Heart right ventricle (tissue), 16 donors: ENCODE measurements around the gene PLCB3. TPM values are rescaled to one million over a fixed set of nuclear protein-coding genes. Genes with fewer than 3 reads are reported as not detected.

ENCODE experiments used
- ATAC-seq, 8 donors: fragments of 200-7000 bp; cut with Tn5 transposase; one replicate each; pipeline ENCODE4 v1.9.1; 2020; ENCODE audit warnings: mild to moderate bottlenecking in 8 of 8, moderate library complexity in 8 of 8, moderate number of reproducible peaks in 1 of 8
- DNase-seq, 2 donors: peaks; one replicate each; pipeline ENCODE4 v3.0.0-alpha.2; 2020
- H3K27ac ChIP-seq, 10 donors: fragments of 200-600 bp; sonication (generic) in 2 of 10; one replicate each; pipeline versions ENCODE4 v1.5.0 to v1.8.0; 2020 to 2022; ENCODE audit warnings: mild to moderate bottlenecking in 3 of 10
- H3K27me3 ChIP-seq, 7 donors: fragments of 200-600 bp; one replicate each; pipeline ENCODE4 v1.8.0; 2021 to 2022; ENCODE audit warnings: mild to moderate bottlenecking in 2 of 7
- H3K36me3 ChIP-seq, 9 donors: fragments of 200-600 bp; sonication (generic) in 1 of 9; one replicate each; pipeline versions ENCODE4 v1.5.0 to v1.8.0; 2020 to 2022; ENCODE audit warnings: mild to moderate bottlenecking in 2 of 9
- H3K4me1 ChIP-seq, 9 donors: fragments of 200-600 bp; sonication (generic) in 1 of 9; one replicate each; pipeline versions ENCODE4 v1.5.0 to v1.8.0; 2020 to 2022; ENCODE audit warnings: mild to moderate bottlenecking in 4 of 9
- H3K4me3 ChIP-seq, 10 donors: fragments of 200-600 bp; sonication (generic) in 2 of 10; one replicate each; pipeline versions ENCODE4 v1.5.0 to v1.8.0; 2020 to 2022; ENCODE audit warnings: mild to moderate bottlenecking in 7 of 10, moderate library complexity in 2 of 10
- H3K9me3 ChIP-seq, 11 donors: fragments of 200-600 bp in 10 of 11; sonication (generic) in 2 of 11; one replicate each; pipeline versions ENCODE4 v1.5.0 to v1.8.0; 2013 to 2022; ENCODE audit warnings: mild to moderate bottlenecking in 2 of 11, control low read depth in 1 of 11, moderate library complexity in 1 of 11
- CTCF ChIP-seq, 9 donors: fragments of 200-600 bp; sonication (generic) in 2 of 9; IDR thresholded peaks; one replicate each; pipeline versions ENCODE4 v1.5.0 to v1.8.0; 2021 to 2022; ENCODE audit warnings: antibody characterized with exemption in 9 of 9, mild to moderate bottlenecking in 5 of 9, moderate library complexity in 1 of 9
- WGBS, 2 donors: extraction: QIAGEN DNeasy Blood & Tissue Kit; methylation state at CpG; one replicate each; pipeline ENCODE4 v1.1.7; 2013; ENCODE audit warnings: inconsistent platforms in 1 of 2; 5-methylcytosine and 5-hydroxymethylcytosine counted together
- intact Hi-C, 10 donors: fragments of 100-400 bp; cut with DNase I; formaldehyde crosslinking; loops; one replicate each; pipeline versions ENCODE4 v1.11.1 to v1.14.2; 2022
- polyA plus RNA-seq, 2 donors: library from polyadenylated mRNA; stranded (reverse); fragments of 200-250 nt; gene quantifications; one replicate each; pipeline ENCODE4 v1.2.3, GENCODE V29; 2013
- total RNA-seq, 10 donors: library from RNA; stranded (reverse); fragmentation: NEBNext Ultra II Directional in 3 of 10; extraction: Animal tissue kit (Norgen Biotek cat#: 25700) in 3 of 10; gene quantifications; one replicate each; pipeline versions ENCODE4 v1.2.1 to v1.2.4, GENCODE V29; 2021 to 2023
- donor health status: Arrhythmogenic right ventricular cardiomyopathy.
- donor health status: ischemic (EF 13 %, LVEDD 7.1; RV severe dilation, severe dysfunction).
- donor health status: healthy with polysubstance abuse.
- donor health status: DM: no; HTN: yes; CAD: no.
- donor health status: DM: no; HTN: no; CAD: no.
- donor health status: ischemic (EF 25% LVEDD 6.9; RV normal size, moderate dysfunction).
- donor health status: ischemic (EF 25% LVEDD 5.7; RV mildly dilated, moderate dysfunction).
- donor health status: healthy.
- donor health status: DM: yes; HTN: yes; CAD: no.
- donor health status: Ischemic cardiomyopathy.
- donor health status: ischemic (EF 35%, LVEDD 5.7; RV mildly dilated, moderate dysfunction).
- donor health status: nonischemic (EF 11% LVEDD 7.7; RV severe dilation, severe dysfunction).
- donor health status: DM: yes; HTN: yes; CAD: no.
- donor health status: PGD.
- donor health status: ischemic (EF 29% LVEDD 5.4; RV normal size, mild dysfunction).
- donor health status: nonischemic (EF 23%, LVEDD 6.1; RV moderate dilation, normal function).

The PLCB3 gene
- total and polyA plus RNA-seq, 12 donors: 5.8 to 13.3 (median 8.9) TPM

GRCh38 chr11:64209563-64209843, 41.8 kb upstream of the PLCB3 start:
- Histone ChIP-seq H3K27ac (peak overlapping the region in 1 of 10 donors; percentile 93), H3K4me1 (peaks cover 7 to 50% (median 35%) of the 10 kb centered on the region in 9 donors), H3K4me3 (no peak overlapping the region), H3K27me3 (no peaks in the 10 kb centered on the region), H3K9me3 (no peaks in the 10 kb centered on the region), H3K36me3 (peaks cover 0 to 71% (median 8%) of the 10 kb centered on the region in 9 donors)
- intact Hi-C loops: loop anchor here in 3 of 10 donors (5.0 kb wide), 2 partner anchors 88 to 93 kb away; partner anchors contain the start of gene CATSPERZ (in 1 of the 3)
- 86 to 93% methylated on average over 8 of the region's 8 CpGs for WGBS, 2 donors
- no peak for ATAC-seq
- DNase-seq: no peak
- no peak for TF ChIP-seq CTCF (IDR thresholded peaks at IDR 0.05)

- 95% methylated on average over 23 to 24 of the region's 24 CpGs for WGBS, 2 donors
- H3K4me3 ChIP-seq: no peak overlapping the region
- peaks cover 4 to 41% (median 27%) of the 10 kb centered on the region in 9 donors for H3K4me1 ChIP-seq
- intact Hi-C loops: no loop called here
- ATAC-seq (no peak), DNase-seq (no peak)
- TF ChIP-seq CTCF (IDR thresholded peaks at IDR 0.05): no peak
- no peaks in the 10 kb centered on the region for H3K27me3 ChIP-seq
- H3K36me3 ChIP-seq: peaks cover 0 to 71% (median 8%) of the 10 kb centered on the region in 9 donors
- no peak overlapping the region for H3K27ac ChIP-seq
- H3K9me3 ChIP-seq: no peaks in the 10 kb centered on the region
Measured at GRCh38 chr11:64210301-64211020, 40.9 kb upstream of the PLCB3 start.

GRCh38 chr11:64211181-64211872, 40.0 kb upstream of the PLCB3 start:
- no peak for TF ChIP-seq CTCF (IDR thresholded peaks at IDR 0.05)
- Histone ChIP-seq H3K36me3 (peaks cover 0 to 78% (median 0%) of the 10 kb centered on the region in 9 donors), H3K4me1 (peaks cover 4 to 32% (median 22%) of the 10 kb centered on the region in 9 donors), H3K27ac (no peak overlapping the region), H3K9me3 (no peaks in the 10 kb centered on the region), H3K27me3 (no peaks in the 10 kb centered on the region), H3K4me3 (no peak overlapping the region)
- DNase-seq (no peak), ATAC-seq (no peak)
- intact Hi-C loops: no loop called here
- 91% methylated on average over 29 to 30 of the region's 30 CpGs for WGBS, 2 donors

GRCh38 chr11:64216879-64217278, 34.5 kb upstream of the PLCB3 start:
- TF ChIP-seq CTCF (IDR thresholded peaks at IDR 0.05): no peak
- ATAC-seq (no peak), DNase-seq (no peak)
- no peaks in the 10 kb centered on the region for H3K27me3 ChIP-seq
- intact Hi-C loops: no loop called here
- WGBS, 2 donors: 86 to 88% methylated on average over 6 of the region's 6 CpGs
- H3K4me1 ChIP-seq: peaks cover 0 to 3% (median 0%) of the 10 kb centered on the region in 9 donors
- no peak overlapping the region for H3K27ac ChIP-seq
- H3K36me3 ChIP-seq: peaks cover 0 to 94% (median 0%) of the 10 kb centered on the region in 9 donors
- no peak overlapping the region for H3K4me3 ChIP-seq
- no peaks in the 10 kb centered on the region for H3K9me3 ChIP-seq
